ENCODE measurements around the gene IQCC.
"Not testable (repeated sequence)": the region's sequence is repeated elsewhere in the genome, so short reads cannot be mapped to it uniquely, and the experiment has no call there.

IQCC gene

DNA sequence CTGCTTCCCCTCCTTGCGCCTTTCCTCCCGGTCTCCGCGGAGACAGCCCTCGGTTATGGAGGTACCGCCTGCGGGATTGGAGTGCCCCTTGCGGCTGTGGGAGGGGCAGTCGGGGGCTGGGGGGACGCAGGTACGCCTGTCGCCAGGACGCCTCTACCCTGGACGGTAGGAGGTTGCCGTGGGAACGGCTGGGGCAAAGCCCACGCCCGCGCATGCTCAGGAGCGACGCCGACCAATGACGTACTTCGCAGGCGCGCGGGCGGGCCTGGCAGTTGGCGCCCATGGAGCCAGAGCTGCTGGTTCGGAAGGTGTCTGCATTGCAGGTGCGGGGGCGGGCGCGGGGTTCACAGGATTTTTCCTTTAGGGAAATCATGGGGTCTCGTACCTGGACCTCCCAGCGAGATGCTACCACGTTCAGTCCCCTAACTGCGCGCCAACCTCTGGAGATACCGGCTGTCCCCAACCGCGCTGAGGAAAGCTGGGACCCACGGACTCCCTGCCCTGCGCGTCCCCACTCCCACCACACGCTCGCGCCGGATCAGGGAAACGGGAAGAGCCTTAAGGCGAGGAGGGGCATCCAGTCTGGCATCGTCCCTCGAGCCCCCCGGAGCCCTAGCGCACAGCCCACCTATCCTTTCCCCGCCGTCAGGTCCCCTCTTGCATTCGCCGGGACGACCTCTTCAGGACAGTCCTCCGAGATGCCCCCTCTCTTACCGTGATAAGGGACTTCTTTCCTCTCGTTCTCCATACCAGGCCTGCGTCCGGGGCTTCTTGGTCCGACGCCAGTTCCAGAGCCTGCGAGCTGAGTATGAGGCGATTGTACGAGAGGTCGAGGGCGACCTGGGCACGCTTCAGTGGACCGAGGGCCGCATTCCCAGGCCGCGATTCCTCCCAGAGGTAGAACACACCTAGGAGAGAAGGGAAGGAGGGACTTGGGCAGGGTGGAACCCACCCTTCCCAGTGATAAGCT lies at the start of gene IQCC:
Gene IQCC, plus strand, starts transcription at position 271 of the 970 bp plus-strand sequence. Its CDS starts 11 bp downstream, at position 282.
- peak; percentile 89 to 92 for DNase-seq

DNA sequence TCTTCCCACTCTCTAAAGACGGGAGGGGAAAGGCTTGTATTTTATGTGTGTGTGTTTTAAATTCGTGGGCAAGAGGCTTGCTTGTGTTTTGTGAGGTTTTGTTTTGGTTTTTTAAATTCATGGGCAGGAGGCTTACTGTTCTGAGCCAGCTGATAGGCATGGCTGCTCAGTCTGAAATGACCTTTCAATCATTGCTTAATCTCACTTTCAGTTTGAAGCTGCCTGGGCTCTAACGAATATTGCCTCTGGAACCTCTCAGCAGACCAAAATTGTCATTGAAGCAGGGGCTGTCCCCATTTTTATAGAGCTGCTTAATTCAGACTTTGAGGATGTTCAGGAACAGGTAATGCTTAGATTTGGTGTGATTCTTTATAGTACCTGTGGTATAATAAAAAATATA lies 46.3 kb upstream of the IQCC start:
- no peak for DNase-seq

DNA sequence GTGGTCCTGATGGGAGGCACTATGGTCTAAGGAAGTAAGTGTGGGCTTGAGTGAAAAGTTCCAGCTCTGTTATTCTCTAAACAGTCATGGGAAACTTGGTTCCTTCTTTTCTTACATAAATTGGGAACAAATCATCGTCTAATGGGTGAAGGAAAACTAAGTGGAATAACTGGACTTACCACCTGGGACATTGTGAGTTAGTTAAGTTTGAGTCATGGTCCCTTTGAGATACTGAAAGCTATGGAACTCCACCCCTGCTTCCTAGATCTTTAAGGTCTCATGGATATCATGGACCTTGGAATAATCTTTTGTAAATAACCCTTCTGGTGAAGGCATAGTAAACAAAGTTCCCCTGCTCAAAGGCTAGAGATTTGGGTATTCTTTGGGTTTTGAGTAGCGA lies 42.1 kb upstream of the IQCC start:
- no peak for DNase-seq

DNA sequence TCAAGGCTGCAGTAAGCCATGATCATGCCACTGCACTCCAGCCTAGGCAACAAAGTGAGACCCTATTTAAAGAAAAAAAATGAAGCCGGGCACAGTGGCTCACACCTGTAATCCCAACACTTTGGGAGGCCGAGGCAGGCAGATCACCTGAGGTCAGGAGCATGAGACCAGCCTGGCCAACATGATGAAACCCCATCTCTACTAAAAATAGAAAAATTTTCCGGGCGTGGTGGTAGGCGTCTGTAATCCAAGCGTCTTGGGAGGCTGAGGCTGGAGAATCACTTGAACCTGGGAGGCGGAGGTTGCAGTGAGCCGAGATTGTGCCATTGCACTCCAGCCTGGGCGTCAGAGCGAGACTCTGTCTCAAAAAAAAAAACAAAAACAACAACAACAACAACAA lies 39.8 kb upstream of the IQCC start:
- DNase-seq = not testable (repeated sequence)

DNA sequence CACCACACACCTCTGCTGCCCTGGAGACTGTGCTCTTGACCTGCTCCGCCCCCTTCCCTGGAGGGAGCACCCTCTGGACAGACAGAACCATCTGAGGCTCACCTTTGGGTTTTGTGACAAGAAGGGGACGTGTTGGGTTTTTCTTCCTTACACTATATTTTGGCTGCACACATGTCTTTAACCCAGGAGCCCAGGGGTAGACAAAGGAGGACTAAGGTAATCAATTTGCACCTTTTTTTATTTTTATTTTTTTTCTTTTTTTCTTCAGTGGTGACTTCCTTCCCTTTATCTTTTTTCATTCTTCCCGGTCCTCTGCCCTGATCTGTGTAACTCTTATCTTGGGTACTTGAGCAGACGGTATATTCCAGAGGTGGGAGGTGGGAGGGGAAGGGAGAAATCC lies 34.5 kb upstream of the IQCC start:
- no peak for DNase-seq

DNA sequence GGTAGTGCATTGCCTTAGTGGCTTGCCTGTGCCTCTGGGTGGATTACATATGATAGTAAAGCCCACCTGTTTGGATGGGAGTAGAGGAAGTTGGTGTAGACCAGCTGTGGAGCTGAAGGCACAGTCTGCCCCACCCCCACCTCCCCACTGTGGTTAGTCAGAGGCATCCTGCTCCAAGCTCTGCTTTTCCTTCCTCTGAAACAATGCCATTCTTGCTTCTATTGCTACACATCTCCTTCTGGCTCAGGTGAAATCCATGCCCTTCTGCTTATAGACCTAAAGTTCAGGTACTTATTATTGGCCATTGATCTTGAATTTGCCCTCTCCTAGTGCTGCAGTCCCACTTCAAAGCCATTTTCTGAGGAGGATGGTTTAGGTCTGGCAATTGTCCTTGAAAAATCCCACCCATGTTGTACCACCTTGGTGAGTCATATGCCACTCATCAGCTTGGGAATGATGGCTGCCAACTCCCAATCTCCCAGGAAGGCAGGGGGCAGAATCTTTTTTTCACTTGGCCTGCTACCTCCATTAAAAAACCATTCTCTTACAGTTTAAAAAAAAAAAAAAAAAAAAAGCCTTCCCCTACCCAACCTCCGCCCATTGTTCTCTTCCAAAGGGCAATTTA lies 32.7 kb upstream of the IQCC start:
- DNase-seq = no peak

DNA sequence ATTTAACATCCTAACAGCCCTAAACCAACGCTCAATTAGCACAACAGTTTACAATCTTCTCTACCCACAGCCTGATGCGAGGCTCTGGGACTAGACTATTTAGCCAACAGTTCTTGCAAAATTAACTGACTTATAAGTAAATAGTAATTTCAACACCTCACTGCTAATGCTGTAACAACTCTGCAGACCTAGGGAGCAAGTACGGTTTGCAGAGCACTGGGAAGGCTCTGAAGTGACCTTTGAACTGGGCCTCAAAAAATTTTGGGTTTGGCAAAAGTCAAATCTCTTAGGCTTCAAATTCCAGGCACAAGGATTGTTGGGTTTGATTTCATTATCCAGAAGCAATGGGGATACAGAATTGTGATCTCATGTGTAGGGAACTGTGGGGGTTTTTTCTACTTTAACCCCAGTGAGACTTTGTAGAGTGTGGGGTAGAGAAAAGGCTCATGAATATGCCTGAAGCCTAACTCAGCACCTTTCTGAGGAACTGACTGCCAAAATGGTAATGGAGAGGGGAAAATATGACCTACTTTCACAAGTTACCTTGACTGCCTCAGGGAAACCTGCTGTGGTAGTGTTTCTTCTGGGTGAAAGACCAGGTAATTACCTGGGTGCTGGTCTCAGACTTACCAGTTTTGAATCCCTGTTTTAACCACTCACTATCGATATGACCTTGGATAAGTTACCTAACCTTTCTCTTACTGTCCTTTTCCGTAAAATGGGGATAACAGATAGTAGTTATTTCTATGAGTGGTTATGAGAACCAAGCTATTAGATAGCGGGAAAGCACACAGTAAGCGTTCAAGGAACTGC lies 26.9 kb upstream of the IQCC start:
- DNase-seq = no peak

DNA sequence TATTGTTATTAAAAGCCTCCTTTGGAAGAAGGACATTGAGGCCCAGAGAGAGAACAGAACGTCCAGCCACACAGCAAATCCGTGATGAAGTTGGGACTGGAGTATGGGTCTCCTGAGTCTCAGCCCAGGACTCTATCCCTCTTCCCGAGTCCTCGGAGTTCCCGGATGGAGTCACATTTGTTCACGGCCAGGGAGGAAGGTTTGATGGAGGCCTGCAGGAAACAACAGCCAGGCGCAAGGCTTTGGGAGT lies 26.4 kb upstream of the IQCC start:
- peak; percentile 63 to 65 for DNase-seq

DNA sequence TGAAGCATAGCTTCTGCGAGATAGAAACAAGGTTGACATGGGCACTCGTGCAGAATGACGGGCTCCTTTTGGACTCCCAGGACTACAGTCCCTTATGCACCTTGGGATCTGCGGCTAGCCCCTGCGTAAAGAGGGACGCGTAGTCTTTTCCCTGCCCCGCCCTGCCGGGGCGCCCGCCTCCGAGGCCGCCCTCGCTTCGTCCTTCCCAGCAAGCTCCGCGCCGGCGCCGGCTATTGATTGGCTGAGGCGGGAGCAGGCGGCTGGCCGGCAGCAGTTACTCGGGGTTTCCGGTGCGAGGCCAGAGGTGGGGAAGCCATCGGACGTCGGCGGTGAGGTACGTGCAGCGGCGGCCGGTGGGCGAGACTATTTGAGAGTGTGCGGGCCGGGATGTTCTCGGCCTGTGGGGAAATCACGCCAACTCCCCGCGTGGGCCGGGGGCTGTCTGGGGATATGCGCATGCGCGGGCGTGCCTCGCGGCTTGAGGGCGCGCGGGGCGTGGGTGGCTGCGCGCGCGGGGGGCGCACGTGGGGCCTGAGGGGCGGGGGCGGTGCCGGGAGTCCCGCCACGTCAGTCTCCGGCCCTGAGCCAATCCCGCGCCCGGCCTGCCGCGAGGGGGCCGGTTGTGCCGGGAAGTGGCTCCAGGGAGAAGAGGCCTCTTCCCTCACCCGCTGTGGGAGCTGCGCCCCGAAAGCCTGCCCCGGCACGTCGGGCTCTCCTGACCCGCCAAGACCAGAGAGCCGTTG lies 25.9 kb upstream of the IQCC start, which contains the start of gene TXLNA:
Gene TXLNA, plus strand, starts transcription at position 233 of the 743 bp plus-strand sequence. CDS start 671 bp downstream, outside the sequence.
- DNase-seq = peak; percentile 76 to 89

DNA sequence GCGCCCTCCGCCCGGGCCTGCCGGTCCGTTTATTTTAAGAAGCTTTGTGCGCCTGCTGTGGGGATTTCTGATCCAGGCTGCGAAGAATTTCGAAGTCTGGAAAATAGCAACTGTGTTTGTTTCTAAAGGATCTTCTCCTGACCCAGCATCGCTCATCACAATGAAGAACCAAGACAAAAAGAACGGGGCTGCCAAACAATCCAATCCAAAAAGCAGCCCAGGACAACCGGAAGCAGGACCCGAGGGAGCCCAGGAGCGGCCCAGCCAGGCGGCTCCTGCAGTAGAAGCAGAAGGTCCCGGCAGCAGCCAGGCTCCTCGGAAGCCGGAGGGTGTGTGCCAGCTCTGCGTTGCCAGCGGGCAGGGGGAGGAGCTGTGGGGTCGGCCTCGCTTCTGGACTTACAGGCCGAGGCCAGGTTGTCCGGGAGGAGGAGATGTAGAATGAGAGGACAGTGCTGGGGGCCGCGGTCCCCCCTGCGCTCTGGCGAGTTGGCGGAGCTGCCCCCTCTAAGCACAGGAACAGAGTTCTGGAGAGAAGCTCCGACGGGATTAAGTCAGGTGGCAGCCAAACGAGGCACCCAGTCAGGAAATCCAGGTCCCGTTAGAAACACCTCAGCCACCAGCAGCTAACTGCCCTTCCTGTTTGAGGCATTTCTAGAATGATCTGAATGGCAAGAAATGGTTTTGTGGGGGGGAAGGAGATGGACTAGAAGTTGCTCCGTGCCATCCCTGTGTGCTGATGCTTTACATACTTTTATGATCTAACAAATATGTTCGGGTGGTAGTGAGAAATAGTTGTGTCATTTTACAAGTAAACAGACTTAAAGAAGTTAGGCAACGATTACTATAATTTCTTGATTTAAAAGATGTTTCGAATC lies 25.0 kb upstream of the IQCC start:
- DNase-seq = no peak

DNA sequence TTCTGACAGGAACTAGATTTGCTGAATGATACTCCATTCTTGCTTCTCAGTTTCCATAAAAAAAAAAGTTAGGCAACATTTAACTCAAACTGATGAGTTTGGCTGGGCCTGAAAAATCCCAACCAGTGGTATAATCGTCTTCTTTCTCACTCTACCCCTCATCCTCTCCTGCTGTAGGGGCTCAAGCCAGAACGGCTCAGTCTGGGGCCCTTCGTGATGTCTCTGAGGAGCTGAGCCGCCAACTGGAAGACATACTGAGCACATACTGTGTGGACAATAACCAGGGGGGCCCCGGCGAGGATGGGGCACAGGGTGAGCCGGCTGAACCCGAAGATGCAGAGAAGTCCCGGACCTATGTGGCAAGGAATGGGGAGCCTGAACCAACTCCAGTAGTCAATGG lies 24.4 kb upstream of the IQCC start:
- no peak for DNase-seq

DNA sequence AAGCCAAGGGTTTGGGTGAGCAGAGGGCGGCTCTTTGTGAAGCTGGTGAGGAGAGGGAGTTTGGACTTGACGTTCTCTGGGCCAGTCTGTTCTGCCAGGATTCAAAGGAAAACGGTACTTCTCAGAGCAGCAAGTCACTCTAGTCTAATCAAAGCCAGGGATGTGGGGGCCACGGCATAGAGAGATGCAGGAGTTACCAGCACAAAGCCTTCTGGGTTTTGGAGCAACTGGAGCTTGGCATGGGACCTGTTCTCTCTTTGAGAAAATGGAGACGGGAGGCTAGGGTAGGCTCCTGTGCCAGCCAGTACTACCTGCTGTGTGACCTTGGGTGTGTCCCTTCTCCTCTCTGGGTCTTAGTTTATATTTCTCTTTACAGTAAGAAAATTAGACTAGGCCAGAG lies 23.9 kb upstream of the IQCC start:
- no peak for DNase-seq

DNA sequence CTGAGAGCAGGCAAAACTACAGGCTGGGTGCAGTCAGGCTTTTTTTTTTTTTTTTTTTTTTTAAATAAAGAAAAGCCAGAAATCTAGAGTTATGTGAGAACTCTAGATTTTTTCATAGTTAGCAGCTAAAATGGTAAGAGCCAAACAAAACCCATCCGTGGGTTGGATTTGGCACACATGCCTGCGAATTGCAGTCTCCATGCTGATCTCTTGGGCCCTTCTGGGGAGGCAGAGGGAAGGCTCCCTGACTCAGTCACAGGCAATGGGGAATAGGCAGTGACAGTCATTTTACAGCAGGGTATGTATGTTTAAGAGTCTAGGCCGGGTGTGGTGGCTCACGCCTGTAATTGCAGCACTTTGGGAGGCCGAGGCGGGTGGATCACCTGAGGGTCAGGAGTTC lies 23.4 kb upstream of the IQCC start:
- no peak for DNase-seq

DNA sequence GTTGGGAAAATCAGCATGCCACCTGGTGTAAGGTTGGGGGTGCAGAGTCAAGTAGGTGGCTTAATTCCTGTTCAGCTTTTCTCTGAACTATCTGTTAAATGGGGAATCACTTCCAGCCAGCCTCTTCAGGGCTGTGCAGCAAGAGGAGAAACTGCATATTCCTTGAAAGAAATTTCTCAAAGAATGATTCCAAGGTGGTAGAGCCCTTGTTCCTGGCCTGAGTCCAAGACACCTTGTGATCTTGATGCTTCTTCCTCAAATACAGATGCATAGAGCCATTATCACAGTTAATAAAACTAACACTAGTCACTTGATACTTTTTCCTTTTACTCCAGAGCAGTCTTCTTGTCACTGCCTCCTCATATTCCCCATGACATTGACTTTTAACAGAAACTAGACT lies 20.8 kb upstream of the IQCC start:
- DNase-seq = no peak

DNA sequence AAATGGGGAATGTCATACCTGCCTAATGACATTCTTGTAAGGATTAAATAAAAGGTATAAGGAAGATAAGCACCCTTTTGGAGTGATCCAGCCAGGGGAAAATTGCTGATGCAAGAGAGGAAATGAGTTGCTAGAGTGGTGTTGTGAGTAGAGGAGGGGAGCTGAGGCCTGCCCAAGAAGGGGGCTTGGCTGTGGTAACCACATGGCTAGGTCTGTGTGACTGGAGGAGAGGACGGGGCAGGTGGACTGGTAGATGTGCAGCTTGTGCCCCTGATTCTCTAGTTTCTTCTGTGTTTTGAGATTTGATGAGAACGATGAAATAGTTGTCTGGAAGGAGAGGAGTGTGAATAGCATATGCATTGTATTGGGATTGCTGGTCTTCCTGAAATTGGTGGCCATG lies 19.4 kb upstream of the IQCC start:
- no peak for DNase-seq

DNA sequence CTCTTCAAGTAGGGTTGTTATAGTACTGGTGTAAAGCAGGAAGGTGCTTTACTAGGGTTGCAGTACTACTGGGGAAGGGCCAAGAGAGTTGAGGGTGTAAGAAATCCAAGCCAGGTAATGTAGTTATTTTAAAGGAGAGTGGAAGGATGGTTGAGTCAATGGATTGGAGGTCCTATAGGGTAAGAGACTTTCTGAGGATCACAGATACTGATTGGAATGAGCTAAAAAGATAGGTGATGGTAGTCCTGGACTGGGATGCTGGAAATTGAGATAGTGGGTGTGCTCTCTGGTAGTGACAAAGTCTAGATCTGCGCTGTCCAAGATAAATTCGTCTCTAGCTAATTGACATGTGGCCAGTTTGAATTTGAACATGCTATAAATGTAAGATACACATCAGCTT lies 19.0 kb upstream of the IQCC start:
- no peak for DNase-seq

DNA sequence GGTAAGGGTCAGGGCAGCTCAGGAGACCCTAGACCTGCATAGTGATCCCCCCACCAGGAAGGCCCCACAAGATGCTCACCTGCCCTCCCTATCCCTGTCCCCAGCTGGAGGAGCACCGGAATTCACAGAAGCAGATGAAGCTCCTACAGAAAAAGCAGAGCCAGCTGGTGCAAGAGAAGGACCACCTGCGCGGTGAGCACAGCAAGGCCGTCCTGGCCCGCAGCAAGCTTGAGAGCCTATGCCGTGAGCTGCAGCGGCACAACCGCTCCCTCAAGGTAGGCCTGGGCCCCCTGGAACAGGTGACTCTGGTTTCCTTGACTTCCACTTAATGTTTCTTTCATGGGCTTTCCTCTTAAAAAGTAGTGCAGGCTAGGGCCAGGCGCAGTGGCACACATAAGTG lies 17.6 kb upstream of the IQCC start:
- DNase-seq = no peak

DNA sequence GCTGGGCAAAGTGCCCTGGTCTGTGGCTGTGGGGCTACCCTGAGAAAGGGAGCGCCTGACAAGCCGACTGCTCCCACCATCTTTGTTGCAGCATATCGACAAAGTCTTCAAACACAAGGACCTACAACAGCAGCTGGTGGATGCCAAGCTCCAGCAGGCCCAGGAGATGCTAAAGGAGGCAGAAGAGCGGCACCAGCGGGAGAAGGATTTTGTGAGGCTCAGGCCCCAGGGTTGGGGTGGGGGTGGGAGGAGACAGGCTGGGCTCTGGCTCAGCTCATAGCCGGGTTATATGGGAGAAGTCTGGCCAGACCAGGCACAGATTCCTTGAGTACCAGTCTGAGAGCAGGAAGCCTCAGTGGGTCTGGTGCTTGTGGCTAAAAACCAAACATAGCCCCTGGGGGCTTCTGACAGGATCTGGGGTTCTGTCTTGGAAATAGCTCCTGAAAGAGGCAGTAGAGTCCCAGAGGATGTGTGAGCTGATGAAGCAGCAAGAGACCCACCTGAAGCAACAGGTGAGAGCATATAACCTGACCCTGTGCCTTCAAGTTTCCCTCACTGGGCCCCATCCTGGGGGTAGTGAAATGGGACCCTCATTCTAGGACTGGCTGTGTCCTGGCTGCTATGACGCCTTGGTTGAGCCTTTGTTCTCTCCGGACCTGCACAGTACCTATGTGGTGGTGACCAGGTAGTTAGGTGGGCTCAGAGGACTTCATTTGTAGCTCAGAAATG lies 13.1 kb upstream of the IQCC start:
- DNase-seq = no peak

DNA sequence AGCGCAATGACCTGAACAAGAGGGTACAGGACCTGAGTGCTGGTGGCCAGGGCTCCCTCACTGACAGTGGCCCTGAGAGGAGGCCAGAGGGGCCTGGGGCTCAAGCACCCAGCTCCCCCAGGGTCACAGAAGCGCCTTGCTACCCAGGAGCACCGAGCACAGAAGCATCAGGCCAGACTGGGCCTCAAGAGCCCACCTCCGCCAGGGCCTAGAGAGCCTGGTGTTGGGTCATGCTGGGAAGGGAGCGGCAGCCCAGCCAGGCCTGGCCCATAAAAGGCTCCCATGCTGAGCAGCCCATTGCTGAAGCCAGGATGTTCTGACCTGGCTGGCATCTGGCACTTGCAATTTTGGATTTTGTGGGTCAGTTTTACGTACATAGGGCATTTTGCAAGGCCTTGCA lies 10.5 kb upstream of the IQCC start:
- no peak for DNase-seq

DNA sequence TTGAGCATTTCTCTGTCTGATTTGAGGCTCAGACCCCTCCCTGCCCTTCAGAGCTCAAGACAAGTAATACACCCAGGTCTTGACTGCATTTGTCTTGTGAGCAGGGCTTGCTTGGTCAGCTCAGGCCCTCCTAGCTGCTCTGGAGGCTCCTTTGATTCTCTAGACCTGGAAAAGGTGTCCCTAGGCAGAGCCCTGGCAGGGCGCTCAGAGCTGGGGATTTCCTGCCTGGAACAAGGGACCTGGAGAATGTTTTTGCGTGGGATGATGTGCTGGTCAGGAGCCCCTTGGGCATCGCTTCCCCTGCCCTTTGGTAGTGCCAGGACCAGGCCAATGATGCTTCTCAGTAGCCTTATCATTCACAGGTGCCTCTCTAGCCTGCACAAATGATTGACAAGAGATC lies 9.9 kb upstream of the IQCC start:
- no peak for DNase-seq

Measured in NCI-H1930 (cell line).